IPS DF 6.9 (cell line): ENCODE data around the gene MMAB.

Source experiments
- DNase-seq: peaks from one replicate; pipeline ENCODE4 v3.0.0-alpha.2; 2013; ENCODE audit warnings: low read depth, low spot score
- H3K27ac ChIP-seq: one replicate; pipeline ENCODE4 v1.5.1; 2013; ENCODE audit warnings: low read length, control low read depth
- H3K27me3 ChIP-seq: 2 replicates; pipeline ENCODE4 v1.6.1; 2013; ENCODE audit warnings: mild to moderate bottlenecking, low read length; ENCODE audit not compliant: control insufficient read depth, insufficient read depth
- H3K36me3 ChIP-seq: 2 replicates; pipeline ENCODE4 v1.6.1; 2013; ENCODE audit warnings: low read length; ENCODE audit not compliant: control insufficient read depth, insufficient read depth
- H3K4me1 ChIP-seq: 2 replicates; pipeline ENCODE4 v1.6.1; 2013; ENCODE audit warnings: low read length; ENCODE audit not compliant: control insufficient read depth, insufficient read depth
- H3K4me3 ChIP-seq: 2 replicates; pipeline ENCODE4 v1.5.1; 2013; ENCODE audit warnings: mild to moderate bottlenecking, low read length
- H3K9me3 ChIP-seq: 2 replicates; pipeline ENCODE4 v1.6.1; 2013; ENCODE audit warnings: low read length, inconsistent platforms; ENCODE audit not compliant: control insufficient read depth, insufficient read depth
- WGBS: extraction: QIAGEN DNeasy Blood & Tissue Kit; methylation state at CpG from one replicate; pipeline ENCODE4 v1.1.7; 2013; ENCODE audit warnings: mixed read lengths, missing lambda C conversion rate; ENCODE audit not compliant: insufficient read length, insufficient coverage; 5-methylcytosine and 5-hydroxymethylcytosine counted together

The MMAB gene

GRCh38 chr12:109553483-109553882, 19.8 kb downstream of the MMAB start:
- no CpG with 5 or more reads among the region's 7 CpGs for WGBS
- Histone ChIP-seq H3K36me3 (no peaks in the 10 kb centered on the region), H3K27ac (no peak overlapping the region), H3K4me1 (no peaks in the 10 kb centered on the region), H3K4me3 (no peak overlapping the region), H3K9me3 (no peaks in the 10 kb centered on the region), H3K27me3 (no peaks in the 10 kb centered on the region)
- DNase-seq: no peak

GRCh38 chr12:109552971-109553370, 20.3 kb downstream of the MMAB start:
- no CpG with 5 or more reads among the region's 4 CpGs for WGBS
- H3K27ac ChIP-seq: no peak overlapping the region
- H3K9me3 ChIP-seq: no peaks in the 10 kb centered on the region
- no peaks in the 10 kb centered on the region for H3K4me1 ChIP-seq
- no peaks in the 10 kb centered on the region for H3K36me3 ChIP-seq
- no peak for DNase-seq
- H3K4me3 ChIP-seq: no peak overlapping the region
- H3K27me3 ChIP-seq: no peaks in the 10 kb centered on the region

GRCh38 chr12:109551108-109551507, 22.2 kb downstream of the MMAB start:
- Histone ChIP-seq H3K27ac (no peak overlapping the region), H3K27me3 (no peaks in the 10 kb centered on the region), H3K4me3 (no peak overlapping the region), H3K4me1 (no peaks in the 10 kb centered on the region), H3K9me3 (no peaks in the 10 kb centered on the region), H3K36me3 (no peaks in the 10 kb centered on the region)
- no peak for DNase-seq
- WGBS: no CpG with 5 or more reads among the region's 6 CpGs

- WGBS: no CpG with 5 or more reads among the region's 12 CpGs
- Histone ChIP-seq H3K27me3 (no peaks in the 10 kb centered on the region), H3K4me3 (no peak overlapping the region), H3K4me1 (no peaks in the 10 kb centered on the region), H3K36me3 (no peaks in the 10 kb centered on the region), H3K27ac (no peak overlapping the region), H3K9me3 (no peaks in the 10 kb centered on the region)
- no peak for DNase-seq
Observed at GRCh38 chr12:109550281-109550680, 23.0 kb downstream of the MMAB start.

DNA sequence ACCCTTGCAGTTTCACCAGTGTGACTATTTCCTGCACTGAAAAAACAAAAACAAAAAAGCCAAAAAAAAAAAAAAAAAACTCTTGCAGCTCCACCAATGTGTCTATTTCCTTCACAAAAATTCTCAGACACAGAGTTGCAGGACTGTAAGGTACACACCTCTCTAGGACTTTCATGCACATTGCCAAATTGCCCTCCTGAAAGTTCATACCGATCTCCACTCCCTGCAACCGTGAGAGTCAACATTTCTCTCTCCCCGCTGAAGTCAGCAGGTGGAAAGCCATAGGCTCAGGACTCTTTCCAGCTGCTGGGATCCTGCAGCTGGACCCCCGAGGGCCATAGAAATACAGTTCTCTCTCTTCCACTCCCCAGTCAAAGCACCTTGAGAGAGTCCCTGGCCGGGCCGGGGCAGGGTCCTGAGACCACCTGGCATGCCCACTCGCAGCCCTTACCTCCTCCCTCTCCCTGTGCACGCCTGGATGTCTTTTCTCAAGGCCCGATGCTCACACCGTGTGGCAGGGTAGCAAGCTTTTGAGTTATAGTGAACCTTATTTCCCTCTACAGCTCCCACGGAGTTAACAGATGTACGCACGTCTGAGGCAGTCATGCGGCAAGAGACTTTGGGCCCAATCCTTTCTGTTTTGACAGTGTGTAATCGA, 23.6 kb downstream of the MMAB start:
- Histone ChIP-seq H3K27ac (no peak overlapping the region), H3K4me3 (no peak overlapping the region), H3K4me1 (no peaks in the 10 kb centered on the region), H3K9me3 (no peaks in the 10 kb centered on the region), H3K36me3 (no peaks in the 10 kb centered on the region), H3K27me3 (no peaks in the 10 kb centered on the region)
- WGBS: no CpG with 5 or more reads among the region's 15 CpGs
- DNase-seq: no peak

GRCh38 chr12:109548258-109548657, 25.0 kb downstream of the MMAB start:
- H3K4me1 ChIP-seq: no peaks in the 10 kb centered on the region
- no peak overlapping the region for H3K4me3 ChIP-seq
- no peaks in the 10 kb centered on the region for H3K9me3 ChIP-seq
- no peak for DNase-seq
- H3K36me3 ChIP-seq: no peaks in the 10 kb centered on the region
- H3K27me3 ChIP-seq: no peaks in the 10 kb centered on the region
- H3K27ac ChIP-seq: no peak overlapping the region
- WGBS: no CpG with 5 or more reads among the region's 4 CpGs

DNA sequence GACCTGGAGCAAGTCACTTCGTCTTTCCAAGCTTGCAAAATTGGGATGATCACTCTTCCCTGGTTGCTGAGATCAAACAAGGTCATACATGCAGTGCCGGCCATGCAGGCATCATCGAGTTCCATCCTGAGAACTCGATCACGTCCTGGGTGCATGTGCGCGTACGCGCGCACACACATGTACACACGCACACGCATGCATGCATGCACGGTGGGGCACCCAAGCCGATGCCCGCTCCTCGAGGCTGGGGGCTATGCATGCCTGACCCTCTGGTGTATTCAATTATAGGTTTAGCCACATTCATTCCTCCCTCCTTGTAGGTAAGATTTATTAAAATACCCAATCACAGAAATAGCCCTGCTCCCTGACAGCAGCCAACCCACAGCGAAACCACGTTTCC, 26.0 kb downstream of the MMAB start:
- H3K27ac ChIP-seq: no peak overlapping the region
- H3K4me1 ChIP-seq: no peaks in the 10 kb centered on the region
- no peak overlapping the region for H3K4me3 ChIP-seq
- DNase-seq: no peak
- no peaks in the 10 kb centered on the region for H3K27me3 ChIP-seq
- 100% methylated on average over 2 of the region's 18 CpGs for WGBS
- no peaks in the 10 kb centered on the region for H3K36me3 ChIP-seq
- no peaks in the 10 kb centered on the region for H3K9me3 ChIP-seq

GRCh38 chr12:109545826-109546225, 27.5 kb downstream of the MMAB start:
- no CpG with 5 or more reads among the region's 5 CpGs for WGBS
- no peaks in the 10 kb centered on the region for H3K4me1 ChIP-seq

DNA sequence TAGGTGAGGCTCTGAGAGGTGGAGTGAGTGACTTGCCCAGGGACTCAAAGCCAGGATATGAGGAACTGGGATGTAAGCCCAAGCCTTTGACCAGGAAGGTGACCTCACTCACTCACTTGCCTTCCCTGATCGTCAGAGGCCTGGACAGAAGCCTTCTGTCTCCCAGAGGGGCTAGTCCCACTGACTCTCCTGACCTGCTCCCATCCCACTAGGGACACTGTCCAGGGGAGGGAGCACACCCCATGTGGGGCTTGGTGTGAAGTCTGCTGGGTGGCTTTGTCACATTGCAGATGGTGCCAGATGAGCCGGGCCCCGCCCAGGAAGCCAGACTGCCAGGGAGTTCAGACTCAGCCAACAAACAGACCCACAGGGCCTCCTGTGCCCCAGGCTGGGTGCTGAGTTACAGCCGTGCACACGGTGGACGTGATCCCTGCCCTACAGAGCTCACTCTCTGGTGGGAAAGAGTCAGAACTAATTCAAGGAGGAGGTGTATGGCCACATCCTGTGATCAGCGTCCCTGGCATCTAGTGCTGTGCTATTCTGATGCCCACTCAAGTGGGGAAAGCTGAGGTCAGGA, 28.3 kb downstream of the MMAB start:
- H3K9me3 ChIP-seq: no peaks in the 10 kb centered on the region
- H3K4me3 ChIP-seq: no peak overlapping the region
- H3K27me3 ChIP-seq: no peaks in the 10 kb centered on the region
- no peak overlapping the region for H3K27ac ChIP-seq
- no peak for DNase-seq
- no CpG with 5 or more reads among the region's 7 CpGs for WGBS
- H3K4me1 ChIP-seq: no peaks in the 10 kb centered on the region
- H3K36me3 ChIP-seq: no peaks in the 10 kb centered on the region

More at GRCh38 chr12:109545826-109546225, 27.5 kb downstream of the MMAB start:
- no peaks in the 10 kb centered on the region for H3K36me3 ChIP-seq
- no peak overlapping the region for H3K27ac ChIP-seq
- no peaks in the 10 kb centered on the region for H3K27me3 ChIP-seq
- H3K9me3 ChIP-seq: no peaks in the 10 kb centered on the region
- DNase-seq: no peak
- no peak overlapping the region for H3K4me3 ChIP-seq

DNA sequence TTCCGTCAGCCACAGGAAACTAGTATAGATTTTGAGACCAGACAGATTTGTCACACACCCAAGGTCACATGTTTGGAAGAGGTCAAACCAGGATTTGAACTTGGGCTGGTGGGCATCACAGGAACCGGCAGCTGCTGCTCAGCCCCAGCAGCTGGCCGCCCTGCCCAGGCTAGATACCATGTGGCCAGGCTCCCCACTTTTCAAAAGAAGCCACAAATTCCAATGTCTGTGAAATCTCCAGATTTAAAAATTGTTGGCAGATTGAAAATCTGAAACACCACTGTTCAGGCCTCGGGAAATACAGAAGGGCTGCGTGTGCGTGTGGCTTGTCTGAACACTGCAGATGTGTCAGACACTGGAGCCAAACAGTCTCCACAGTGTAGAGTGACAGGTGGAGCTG, 30.4 kb downstream of the MMAB start:
- Histone ChIP-seq H3K4me3 (no peak overlapping the region), H3K27me3 (no peaks in the 10 kb centered on the region), H3K27ac (no peak overlapping the region), H3K4me1 (no peaks in the 10 kb centered on the region), H3K9me3 (no peaks in the 10 kb centered on the region), H3K36me3 (no peaks in the 10 kb centered on the region)
- no CpG with 5 or more reads among the region's 6 CpGs for WGBS
- no peak for DNase-seq

GRCh38 chr12:109542014-109542413, 31.3 kb downstream of the MMAB start:
- no peaks in the 10 kb centered on the region for H3K27me3 ChIP-seq
- no peaks in the 10 kb centered on the region for H3K4me1 ChIP-seq
- no peak overlapping the region for H3K4me3 ChIP-seq
- H3K27ac ChIP-seq: no peak overlapping the region
- no CpG with 5 or more reads among the region's 2 CpGs for WGBS
- no peaks in the 10 kb centered on the region for H3K9me3 ChIP-seq
- H3K36me3 ChIP-seq: no peaks in the 10 kb centered on the region; the same call in 1 of the 2 replicates
- no peak for DNase-seq
